Lower leg skin (tissue), 4 donors: Measurements from ENCODE around the gene RPN2. TPM values are rescaled to one million over a fixed set of nuclear protein-coding genes. Genes with fewer than 3 reads are reported as not detected.

Source experiments
- DNase-seq, 2 donors: peaks; one replicate each; pipeline ENCODE4 v3.0.0-alpha.2; 2019; ENCODE audit warnings: low spot score in 2 of 2
- H3K4me3 ChIP-seq: fragments of 200-600 bp; sonication (generic); 2 replicates; pipeline ENCODE4 v1.5.1; 2017; ENCODE audit warnings: mild to moderate bottlenecking, low read depth; ENCODE audit not compliant: poor library complexity, severe bottlenecking
- POLR2A ChIP-seq, 2 donors: fragments of 450-650 bp; IDR thresholded peaks; one replicate each; pipeline ENCODE4 v1.6.1; 2016 to 2017; ENCODE audit warnings: antibody characterized with exemption in 2 of 2, mild to moderate bottlenecking in 1 of 2, moderate library complexity in 1 of 2
- WGBS, 2 donors: methylation state at CpG; one replicate each; pipeline ENCODE4 v1.1.5; 2018; 5-methylcytosine and 5-hydroxymethylcytosine counted together
- intact Hi-C: fragments of 100-400 bp; cut with DNase I; formaldehyde crosslinking; loops from one replicate; pipeline ENCODE4 v1.15.0; 2023; ENCODE audit warnings: low total_unique reads
- total RNA-seq, 4 donors: library from RNA; depleted of rRNA; stranded (reverse); fragments of >200 nt; gene quantifications; one replicate each; pipeline ENCODE4 v1.1.0, GENCODE V29; 2016
- TF ChIP-seq, protein P1 (sequence below), 3 donors: fragments of 450-650 bp; IDR thresholded peaks; one replicate each; pipeline ENCODE4 v1.5.1; 2016; ENCODE audit warnings: antibody characterized with exemption in 3 of 3, mild to moderate bottlenecking in 3 of 3, moderate library complexity in 2 of 3

RPN2 gene
- total RNA-seq, 4 donors from 2014 or later = 76.0 to 128 (median 102) TPM

DNA sequence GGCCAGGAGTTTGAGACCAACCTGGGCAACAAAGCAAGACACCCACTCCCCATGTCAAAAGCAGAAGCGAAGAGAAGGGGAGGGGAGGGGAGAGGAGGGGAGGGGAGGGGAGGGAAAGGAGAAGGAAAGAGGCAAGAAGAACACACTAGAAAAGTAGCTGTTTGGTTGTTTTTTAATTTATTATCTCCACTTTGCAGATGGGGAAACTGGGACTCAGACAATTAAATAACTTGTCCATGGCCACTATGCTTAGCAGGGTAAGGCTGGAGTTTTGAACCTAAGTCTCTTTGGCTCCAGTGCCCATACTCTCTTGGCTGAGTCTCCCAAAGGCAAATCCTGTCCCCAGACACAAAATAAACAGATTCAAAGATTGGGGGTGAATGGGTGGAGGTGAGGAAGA lies 94.9 kb downstream of the RPN2 start:
- DNase-seq = no peak
- TF ChIP-seq, protein P1, sequence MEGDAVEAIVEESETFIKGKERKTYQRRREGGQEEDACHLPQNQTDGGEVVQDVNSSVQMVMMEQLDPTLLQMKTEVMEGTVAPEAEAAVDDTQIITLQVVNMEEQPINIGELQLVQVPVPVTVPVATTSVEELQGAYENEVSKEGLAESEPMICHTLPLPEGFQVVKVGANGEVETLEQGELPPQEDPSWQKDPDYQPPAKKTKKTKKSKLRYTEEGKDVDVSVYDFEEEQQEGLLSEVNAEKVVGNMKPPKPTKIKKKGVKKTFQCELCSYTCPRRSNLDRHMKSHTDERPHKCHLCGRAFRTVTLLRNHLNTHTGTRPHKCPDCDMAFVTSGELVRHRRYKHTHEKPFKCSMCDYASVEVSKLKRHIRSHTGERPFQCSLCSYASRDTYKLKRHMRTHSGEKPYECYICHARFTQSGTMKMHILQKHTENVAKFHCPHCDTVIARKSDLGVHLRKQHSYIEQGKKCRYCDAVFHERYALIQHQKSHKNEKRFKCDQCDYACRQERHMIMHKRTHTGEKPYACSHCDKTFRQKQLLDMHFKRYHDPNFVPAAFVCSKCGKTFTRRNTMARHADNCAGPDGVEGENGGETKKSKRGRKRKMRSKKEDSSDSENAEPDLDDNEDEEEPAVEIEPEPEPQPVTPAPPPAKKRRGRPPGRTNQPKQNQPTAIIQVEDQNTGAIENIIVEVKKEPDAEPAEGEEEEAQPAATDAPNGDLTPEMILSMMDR (IDR thresholded peaks at IDR 0.05) = no peak
- TF ChIP-seq POLR2A (IDR thresholded peaks at IDR 0.05) = no peak
- H3K4me3 ChIP-seq = no peak overlapping the region
- 91 to 92% methylated on average over 1 of the region's 1 CpG for WGBS, 2 donors
- intact Hi-C loops = no loop called here

DNA sequence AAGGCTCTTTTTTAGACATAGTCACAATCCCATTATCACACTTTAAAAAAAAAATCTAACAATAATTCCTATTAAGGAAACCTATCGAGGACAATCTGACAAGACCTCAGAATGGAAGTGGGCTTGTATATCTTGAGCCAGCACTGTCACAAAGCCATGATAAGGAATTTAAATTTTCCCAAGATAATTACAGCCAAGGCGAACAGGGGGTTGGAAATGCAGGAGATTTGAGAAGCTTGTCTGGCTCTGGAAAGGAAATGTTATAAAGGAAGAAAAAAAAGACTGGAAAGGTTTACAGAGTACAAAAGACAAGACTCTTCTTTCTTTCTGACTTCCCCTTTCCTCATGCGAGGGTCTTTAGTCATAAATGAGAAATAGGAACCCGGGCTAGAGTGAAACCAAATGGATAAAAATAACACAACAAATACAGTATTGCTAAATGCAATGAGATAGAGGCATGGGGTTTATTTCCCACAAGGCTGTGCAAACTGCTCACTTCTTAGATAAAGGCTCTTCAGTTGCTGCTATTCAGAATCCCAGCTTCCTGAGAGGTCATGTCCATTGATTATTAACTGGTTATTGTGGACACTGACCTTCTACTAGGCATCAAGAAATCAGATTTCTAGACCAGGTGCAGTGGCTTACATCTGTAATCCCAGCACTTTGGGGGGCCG lies 95.9 kb downstream of the RPN2 start:
- WGBS, 2 donors = 62 to 65% methylated on average over 5 of the region's 5 CpGs
- DNase-seq = no peak
- intact Hi-C loops = loop anchor here (5.0 kb wide), 1 partner anchor 252 kb away; the partner anchor contains the start of gene BLCAP
- no peak overlapping the region for H3K4me3 ChIP-seq
- no peak for TF ChIP-seq POLR2A (IDR thresholded peaks at IDR 0.05)
- TF ChIP-seq, protein P1 (IDR thresholded peaks at IDR 0.05) = no peak

DNA sequence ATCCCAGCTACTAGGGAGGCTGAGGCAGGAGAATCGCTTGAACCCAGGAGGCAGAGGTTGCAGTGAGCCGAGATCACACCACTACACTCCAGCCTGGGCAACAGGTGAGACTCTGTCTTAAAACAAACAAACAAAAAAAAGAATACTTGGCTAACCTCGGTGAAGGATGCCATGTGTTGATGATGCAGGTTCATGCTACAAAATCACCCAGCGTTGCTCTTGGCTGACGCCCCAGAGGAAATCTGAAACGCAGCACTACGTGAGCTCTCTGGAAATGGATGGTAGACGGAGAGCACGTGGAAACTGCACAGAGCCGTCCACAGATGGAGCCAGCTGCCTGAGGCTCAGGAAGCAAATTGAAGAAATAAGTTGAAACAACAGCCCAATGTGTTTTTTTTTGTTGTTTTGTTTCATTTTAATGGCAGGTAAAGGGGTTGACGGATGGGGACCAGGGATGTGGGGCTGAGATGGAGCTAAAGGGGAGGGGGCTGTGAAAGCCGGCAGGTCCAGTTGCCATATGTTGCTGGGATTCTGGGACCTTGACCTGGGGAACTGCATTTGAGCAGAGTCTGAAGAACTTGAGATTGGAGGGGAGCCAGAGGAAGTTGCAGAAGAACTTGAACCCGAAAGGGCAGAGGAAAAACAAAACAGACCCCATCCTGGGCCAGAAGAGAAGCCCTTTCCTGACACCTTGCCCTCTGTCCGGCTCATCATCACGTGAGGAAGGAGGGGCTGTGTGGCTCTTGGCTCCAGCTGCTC lies 97.5 kb downstream of the RPN2 start:
- intact Hi-C loops = loop anchor here (5.0 kb wide), 1 partner anchor 251 kb away; the partner anchor contains the start of gene BLCAP
- peak in 1 of 2 donors; percentile 88 for DNase-seq
- 15 to 17% methylated on average over 15 of the region's 15 CpGs for WGBS, 2 donors
- TF ChIP-seq POLR2A (IDR thresholded peaks at IDR 0.05) = no peak
- TF ChIP-seq, protein P1 (IDR thresholded peaks at IDR 0.05) = no peak
- H3K4me3 ChIP-seq = no peak overlapping the region

DNA sequence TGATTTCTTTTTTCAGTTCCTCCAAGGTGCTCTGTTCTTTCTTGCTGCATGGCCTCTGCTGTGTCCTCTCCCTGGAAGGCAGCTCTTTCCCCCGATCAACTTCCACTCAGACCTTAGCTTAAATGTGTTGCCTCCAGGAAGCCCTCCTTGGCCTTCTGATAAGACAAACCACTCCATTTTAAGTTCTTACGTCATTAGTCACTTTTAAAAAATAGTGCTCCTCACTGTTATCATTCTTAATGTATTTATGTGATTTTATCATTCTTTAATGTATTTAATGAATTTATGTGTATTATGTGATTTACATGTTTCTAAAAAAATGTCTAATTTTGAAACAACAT lies 98.1 kb downstream of the RPN2 start:
- H3K4me3 ChIP-seq = no peak overlapping the region
- intact Hi-C loops = loop anchor here (5.0 kb wide), 1 partner anchor 250 kb away; the partner anchor contains the start of gene BLCAP
- TF ChIP-seq, protein P1 (IDR thresholded peaks at IDR 0.05) = no peak
- TF ChIP-seq POLR2A (IDR thresholded peaks at IDR 0.05) = no peak
- DNase-seq = no peak
- WGBS, 2 donors = 82 to 83% methylated on average over 2 of the region's 2 CpGs

DNA sequence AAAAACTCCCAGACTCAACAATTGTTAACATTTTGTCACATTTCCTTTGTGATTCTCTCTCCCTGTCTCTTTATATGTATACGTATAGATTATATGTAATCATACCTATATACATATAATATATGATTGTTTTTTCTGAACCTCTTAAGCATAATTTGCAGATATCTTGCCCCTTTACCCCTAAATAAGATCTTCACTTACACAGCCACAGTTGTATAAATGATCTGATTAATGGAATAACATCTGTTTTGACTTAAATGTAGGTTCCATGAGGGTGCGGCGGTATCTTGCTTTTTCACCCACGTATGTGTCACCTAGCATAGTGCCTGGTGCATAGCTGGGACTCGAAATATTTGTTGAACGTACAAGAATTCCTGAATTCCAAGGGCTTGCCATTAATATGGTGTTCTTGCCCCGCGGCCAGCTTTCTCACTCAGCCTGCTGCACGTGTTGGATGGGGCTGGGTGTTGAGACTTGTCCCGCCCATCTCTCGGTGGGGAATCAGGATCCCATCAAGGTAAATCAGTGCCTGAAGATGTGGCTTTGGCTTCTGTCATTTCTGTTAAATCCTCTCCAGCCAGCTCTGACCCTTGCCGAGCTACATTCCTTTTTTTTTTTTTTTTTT lies 99.9 kb downstream of the RPN2 start:
- 31 to 50% methylated on average over 12 of the region's 12 CpGs for WGBS, 2 donors
- intact Hi-C loops = loop anchor here (5.0 kb wide), 1 partner anchor 248 kb away; the partner anchor contains the start of gene BLCAP
- no peak for DNase-seq
- TF ChIP-seq, protein P1 (IDR thresholded peaks at IDR 0.05) = no peak
- no peak for TF ChIP-seq POLR2A (IDR thresholded peaks at IDR 0.05)
- H3K4me3 ChIP-seq = no peak overlapping the region
